Mucosa of gallbladder (tissue), 1 donor: ENCODE data around the gene TMEM215. TPM values are rescaled to one million over a fixed set of nuclear protein-coding genes. Genes with fewer than 3 reads are reported as not detected.

Source experiments
- total RNA-seq: library from RNA; stranded (reverse); gene quantifications from one replicate; pipeline ENCODE4 v1.2.1, GENCODE V29; 2021
- donor health status: DM: no; HTN: no; CAD: no.

TMEM215 gene
- total RNA-seq, 1 donor from 2014 or later: not detected

Other genes with a start within 250 kb of the TMEM215 start
- 13.0 TPM for gene SMIM27, start 231.2 kb upstream of the TMEM215 start, total RNA-seq
- 15.5 TPM for gene TOPORS, start 231.0 kb upstream of the TMEM215 start, total RNA-seq
- 46.8 TPM for gene NDUFB6, start 210.4 kb upstream of the TMEM215 start, total RNA-seq
- 0.03 TPM for gene TAF1L, start 147.9 kb upstream of the TMEM215 start, total RNA-seq
- 23.2 TPM for gene APTX, start 218.1 kb downstream of the TMEM215 start, total RNA-seq
- gene DNAJA1, start 241.7 kb downstream of the TMEM215 start, total RNA-seq: 96.7 TPM